Esophagus squamous epithelium (tissue), 5 donors: ENCODE measurements around the gene TOX3. TPM values are rescaled to one million over a fixed set of nuclear protein-coding genes. Genes with fewer than 3 reads are reported as not detected.

ENCODE experiments used
- DNase-seq: peaks from one replicate; lab custom pipeline; 2025; lab: John Stamatoyannopoulos, UW
- H3K27ac ChIP-seq, 4 donors: fragments of 200-600 bp; sonication (generic); one replicate each; pipeline ENCODE4 v1.5.1; 2016 to 2019; ENCODE audit warnings: mild to moderate bottlenecking in 1 of 4
- H3K27me3 ChIP-seq, 4 donors: fragments of 200-600 bp; sonication (generic); 1 replicate in 3 of 4; 2 replicates in 1 of 4; pipeline versions ENCODE4 v1.5.1 to v1.6.0; 2017 to 2021; ENCODE audit warnings: antibody characterized with exemption in 1 of 4
- H3K36me3 ChIP-seq, 3 donors: fragments of 200-600 bp; sonication (generic); one replicate each; pipeline ENCODE4 v1.5.1; 2016 to 2019
- H3K4me1 ChIP-seq, 3 donors: fragments of 200-600 bp; sonication (generic); one replicate each; pipeline ENCODE4 v1.5.1; 2017 to 2019
- H3K4me3 ChIP-seq, 4 donors: fragments of 200-600 bp; sonication (generic); 1 replicate in 3 of 4; 2 replicates in 1 of 4; pipeline ENCODE4 v1.5.1; 2016 to 2019; ENCODE audit warnings: mild to moderate bottlenecking in 2 of 4, moderate library complexity in 1 of 4
- H3K9me3 ChIP-seq, 3 donors: fragments of 200-600 bp; sonication (generic); one replicate each; pipeline ENCODE4 v1.5.1; 2016 to 2019
- POLR2A ChIP-seq, 4 donors: fragments of 450-650 bp; IDR thresholded peaks; one replicate each; pipeline ENCODE4 v1.6.1; 2017; ENCODE audit warnings: antibody characterized with exemption in 4 of 4, mild to moderate bottlenecking in 4 of 4, moderate library complexity in 3 of 4
- WGBS, 2 donors: methylation state at CpG; one replicate each; pipeline ENCODE4 v1.1.5; 2018; 5-methylcytosine and 5-hydroxymethylcytosine counted together
- intact Hi-C: fragments of 100-400 bp; cut with DNase I; formaldehyde crosslinking; loops from one replicate; pipeline ENCODE4 v1.15.0; 2022
- total RNA-seq, 4 donors: library from RNA; depleted of rRNA; stranded (reverse); fragments of >200 nt; gene quantifications; one replicate each; pipeline ENCODE4 v1.1.0, GENCODE V29; 2016
- TF ChIP-seq, protein P1 (sequence below), 6 experiments: fragments of 450-650 bp in 4 of 6; fragments of 200-600 bp in 2 of 6; sonication (generic) in 2 of 6; IDR thresholded peaks; one replicate each; pipeline ENCODE4 v1.5.1; 2016 to 2019; ENCODE audit warnings: antibody characterized with exemption in 6 of 6, mild to moderate bottlenecking in 4 of 6, moderate library complexity in 4 of 6
- donor health status: DM: yes; HTN: yes; CAD: no.

The TOX3 gene
- total RNA-seq, 4 donors from 2014 or later: 0.09 to 1.1 (median 0.11) TPM; not detected in 1

DNA sequence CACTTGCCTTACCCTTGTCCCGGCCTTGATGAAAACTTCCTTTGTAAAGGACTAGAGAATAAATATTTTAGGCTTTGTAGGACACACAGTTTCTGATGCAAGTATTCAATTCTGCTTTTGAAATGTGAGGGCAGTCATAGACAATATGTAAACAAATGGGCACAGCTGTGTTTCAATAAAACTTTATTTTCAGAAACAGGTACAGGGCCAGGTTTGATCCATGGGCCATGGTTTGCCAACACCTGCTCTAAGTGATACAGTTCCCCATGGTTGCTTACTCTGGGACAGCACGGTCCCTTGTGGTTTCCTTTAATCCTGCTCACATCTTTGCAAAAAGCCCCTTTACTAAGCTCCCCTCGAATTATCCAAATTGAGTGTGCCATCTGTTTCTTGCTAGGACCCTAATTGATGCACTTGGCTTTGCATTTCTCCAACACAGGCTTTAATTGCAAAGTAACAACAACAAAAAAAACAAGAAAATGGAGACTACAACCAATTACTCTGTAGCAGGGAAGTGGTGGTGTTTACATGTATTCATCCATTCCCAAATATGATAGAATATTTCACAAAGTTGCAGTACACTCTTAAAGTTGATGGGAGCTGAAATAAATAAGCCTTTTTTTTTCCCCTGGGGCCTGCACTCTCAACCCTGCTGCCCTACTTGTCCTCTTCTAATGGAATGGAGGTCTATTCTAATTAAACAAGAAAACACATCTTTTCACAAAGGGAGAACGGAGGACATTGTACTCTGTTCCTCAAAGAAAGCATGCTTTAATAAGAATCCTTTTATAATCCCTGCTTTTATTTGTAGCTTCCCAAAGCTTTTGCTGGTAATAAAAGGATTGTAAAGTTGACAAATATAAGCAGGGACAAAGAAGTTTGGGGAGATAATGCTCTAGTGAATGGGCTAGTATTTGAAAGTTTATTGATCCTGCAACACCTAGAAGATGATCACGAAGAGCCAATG lies 37.7 kb upstream of the TOX3 start:
- Histone ChIP-seq H3K9me3 (no peaks in the 10 kb centered on the region), H3K27ac (no peak overlapping the region), H3K36me3 (no peaks in the 10 kb centered on the region), H3K4me3 (no peak overlapping the region), H3K4me1 (no peaks in the 10 kb centered on the region), H3K27me3 (no peaks in the 10 kb centered on the region)
- intact Hi-C loops: no loop called here
- 59 to 63% methylated on average over 5 of the region's 5 CpGs for WGBS, 2 donors
- no peak for DNase-seq
- TF ChIP-seq, protein P1, sequence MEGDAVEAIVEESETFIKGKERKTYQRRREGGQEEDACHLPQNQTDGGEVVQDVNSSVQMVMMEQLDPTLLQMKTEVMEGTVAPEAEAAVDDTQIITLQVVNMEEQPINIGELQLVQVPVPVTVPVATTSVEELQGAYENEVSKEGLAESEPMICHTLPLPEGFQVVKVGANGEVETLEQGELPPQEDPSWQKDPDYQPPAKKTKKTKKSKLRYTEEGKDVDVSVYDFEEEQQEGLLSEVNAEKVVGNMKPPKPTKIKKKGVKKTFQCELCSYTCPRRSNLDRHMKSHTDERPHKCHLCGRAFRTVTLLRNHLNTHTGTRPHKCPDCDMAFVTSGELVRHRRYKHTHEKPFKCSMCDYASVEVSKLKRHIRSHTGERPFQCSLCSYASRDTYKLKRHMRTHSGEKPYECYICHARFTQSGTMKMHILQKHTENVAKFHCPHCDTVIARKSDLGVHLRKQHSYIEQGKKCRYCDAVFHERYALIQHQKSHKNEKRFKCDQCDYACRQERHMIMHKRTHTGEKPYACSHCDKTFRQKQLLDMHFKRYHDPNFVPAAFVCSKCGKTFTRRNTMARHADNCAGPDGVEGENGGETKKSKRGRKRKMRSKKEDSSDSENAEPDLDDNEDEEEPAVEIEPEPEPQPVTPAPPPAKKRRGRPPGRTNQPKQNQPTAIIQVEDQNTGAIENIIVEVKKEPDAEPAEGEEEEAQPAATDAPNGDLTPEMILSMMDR (IDR thresholded peaks at IDR 0.05): no peak
- no peak for TF ChIP-seq POLR2A (IDR thresholded peaks at IDR 0.05)

DNA sequence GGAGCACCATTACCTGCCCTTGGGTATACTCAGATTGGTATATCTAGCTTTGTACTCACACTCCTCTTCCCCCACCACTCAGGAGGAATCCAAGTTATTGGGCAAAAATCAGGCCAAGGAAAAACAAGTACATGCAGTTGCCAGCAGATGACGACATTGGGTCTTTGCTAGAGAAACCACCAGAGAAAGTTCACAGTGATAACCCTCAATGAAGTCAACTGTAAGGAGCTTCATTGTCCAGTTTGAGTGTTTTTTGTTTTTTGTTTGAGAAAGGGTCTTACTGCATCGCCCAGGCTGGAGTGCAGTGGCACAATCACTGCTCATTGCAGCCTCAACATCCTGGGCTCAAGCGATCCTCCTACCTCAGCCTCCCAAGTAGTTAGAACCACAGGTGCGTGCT lies 34.6 kb upstream of the TOX3 start:
- H3K4me3 ChIP-seq: no peak overlapping the region
- H3K9me3 ChIP-seq: no peaks in the 10 kb centered on the region
- DNase-seq: no peak
- no peaks in the 10 kb centered on the region for H3K4me1 ChIP-seq
- 80 to 87% methylated on average over 4 of the region's 4 CpGs for WGBS, 2 donors
- no peaks in the 10 kb centered on the region for H3K36me3 ChIP-seq
- H3K27me3 ChIP-seq: no peaks in the 10 kb centered on the region
- intact Hi-C loops: no loop called here
- H3K27ac ChIP-seq: no peak overlapping the region
- no peak for TF ChIP-seq POLR2A (IDR thresholded peaks at IDR 0.05)
- TF ChIP-seq, protein P1 (IDR thresholded peaks at IDR 0.05): no peak

DNA sequence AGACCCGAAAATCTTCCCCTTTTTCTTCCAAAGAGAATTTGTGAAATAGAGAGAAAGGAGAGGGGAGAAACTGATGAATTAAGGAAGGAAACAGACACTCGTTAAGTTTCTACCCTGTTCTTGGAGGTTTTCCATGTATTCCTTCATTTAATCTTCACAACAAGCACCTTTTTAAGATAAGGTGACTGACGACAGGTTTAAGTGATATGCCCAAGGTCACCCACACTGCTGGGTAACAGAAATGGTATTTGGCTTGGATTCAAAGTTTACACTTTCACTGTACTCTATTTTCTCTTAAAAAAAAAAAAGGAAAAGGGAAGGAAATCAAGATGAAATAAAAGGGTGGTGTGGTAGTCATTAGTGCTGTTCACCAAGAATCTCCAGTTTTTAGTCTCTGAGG lies 33.5 kb upstream of the TOX3 start:
- Histone ChIP-seq H3K4me1 (no peaks in the 10 kb centered on the region), H3K4me3 (no peak overlapping the region), H3K36me3 (no peaks in the 10 kb centered on the region), H3K27ac (no peak overlapping the region), H3K9me3 (no peaks in the 10 kb centered on the region), H3K27me3 (no peaks in the 10 kb centered on the region)
- TF ChIP-seq POLR2A (IDR thresholded peaks at IDR 0.05): no peak
- TF ChIP-seq, protein P1 (IDR thresholded peaks at IDR 0.05): no peak
- 63 to 77% methylated on average over 3 of the region's 3 CpGs for WGBS, 2 donors
- intact Hi-C loops: no loop called here
- no peak for DNase-seq

DNA sequence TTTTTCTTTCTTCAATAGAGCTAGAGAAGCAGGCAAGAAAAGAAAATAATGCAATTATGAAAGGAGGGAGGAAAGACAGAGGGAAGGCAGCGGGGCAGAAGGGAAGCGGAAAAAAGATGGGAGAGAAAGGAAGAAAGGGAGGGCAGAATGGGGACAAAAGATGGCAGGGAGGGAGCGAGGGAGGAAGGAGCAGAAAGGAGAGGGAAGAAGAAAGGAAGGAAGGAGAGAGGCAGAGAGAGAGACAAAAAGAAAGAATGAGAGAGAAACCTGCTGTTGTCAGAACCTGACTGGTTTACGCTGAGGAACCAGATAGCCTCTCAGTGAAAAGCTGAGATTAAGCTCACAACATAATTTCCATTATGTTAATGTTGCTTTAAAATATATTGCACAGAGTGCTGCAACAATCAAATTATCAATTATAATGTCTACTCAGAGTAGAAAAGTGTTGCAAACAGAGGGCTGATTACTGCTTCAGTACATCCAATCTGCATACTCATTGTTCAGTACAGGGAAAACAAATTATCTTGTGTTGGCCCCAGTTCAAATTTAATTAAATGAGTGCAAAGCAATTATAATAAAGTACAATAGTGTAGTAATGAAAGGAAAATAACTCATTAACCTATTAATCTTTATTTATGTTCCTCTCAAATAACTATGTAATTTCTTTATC lies 32.0 kb upstream of the TOX3 start:
- Histone ChIP-seq H3K9me3 (no peaks in the 10 kb centered on the region), H3K36me3 (no peaks in the 10 kb centered on the region), H3K4me1 (no peaks in the 10 kb centered on the region), H3K27ac (no peak overlapping the region), H3K4me3 (no peak overlapping the region), H3K27me3 (no peaks in the 10 kb centered on the region)
- no peak for DNase-seq
- whole genome bisulfite sequencing, 2 donors: 60 to 79% methylated on average over 4 of the region's 4 CpGs
- TF ChIP-seq, protein P1 (IDR thresholded peaks at IDR 0.05): no peak
- TF ChIP-seq POLR2A (IDR thresholded peaks at IDR 0.05): no peak
- intact Hi-C loops: no loop called here
